Type B pancreatic cell (in vitro differentiated cells): Measurements from ENCODE around the gene SPATA2. TPM values are rescaled to one million over a fixed set of nuclear protein-coding genes. Genes with fewer than 3 reads are reported as not detected.

Source experiments
- DNase-seq: peaks from one replicate; pipeline ENCODE4 v3.0.0; 2021; ENCODE audit warnings: mixed read lengths; ENCODE audit not compliant: unreplicated experiment; ENCODE audit errors: extremely low spot score
- H3K27ac Mint-ChIP-seq: 2 replicates; pipeline ENCODE4 v1.8.0; 2021; ENCODE audit warnings: mild to moderate bottlenecking, mixed read lengths
- H3K27me3 Mint-ChIP-seq: 2 replicates; pipeline ENCODE4 v1.8.0; 2021; ENCODE audit warnings: mixed read lengths
- H3K36me3 Mint-ChIP-seq: 2 replicates; pipeline ENCODE4 v1.8.0; 2021; ENCODE audit warnings: mixed read lengths
- H3K4me1 Mint-ChIP-seq: one replicate; pipeline ENCODE4 v1.8.0; 2021; ENCODE audit warnings: mixed read lengths; ENCODE audit not compliant: unreplicated experiment
- H3K4me3 Mint-ChIP-seq: 2 replicates; pipeline ENCODE4 v1.8.0; 2021; ENCODE audit warnings: mild to moderate bottlenecking, mixed read lengths
- H3K9me3 Mint-ChIP-seq: 2 replicates; pipeline ENCODE4 v1.8.0; 2021; ENCODE audit warnings: mixed read lengths
- total RNA-seq: library from RNA; stranded (reverse); gene quantifications from 2 replicates; pipeline ENCODE4 v1.2.1, GENCODE V29; 2021; ENCODE audit warnings: low replicate concordance
- TF ChIP-seq, protein P1 (sequence below): fragments of 200-600 bp; sonication (generic); conservative IDR thresholded peaks from 2 replicates; pipeline ENCODE4 v1.5.0; 2021; ENCODE audit warnings: antibody characterized with exemption, mild to moderate bottlenecking

SPATA2 gene
- total RNA-seq, 1 donor from 2014 or later, result 9.2 TPM

DNA sequence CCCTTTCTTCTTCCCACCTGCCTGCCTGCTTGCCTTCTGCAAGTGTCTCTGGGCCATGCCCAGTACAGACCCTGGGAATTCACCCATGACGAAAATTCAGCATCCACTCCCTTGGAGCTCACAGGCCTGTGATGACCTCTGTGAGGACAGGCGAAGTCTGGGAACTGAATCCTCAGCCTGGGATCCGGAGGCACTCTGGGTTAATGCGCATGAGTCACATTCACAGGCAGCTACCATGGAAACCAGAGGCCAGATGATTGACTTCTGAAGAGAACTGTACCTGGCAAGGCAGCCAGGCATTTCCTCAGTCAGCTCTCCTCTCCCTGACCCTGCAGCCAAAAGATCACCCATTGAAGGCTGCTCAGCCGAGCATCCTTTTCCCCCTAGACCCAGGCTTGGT, 61.7 kb downstream of the SPATA2 start:
- H3K27ac Mint-ChIP-seq, result peak overlapping the region; percentile 81
- DNase-seq, result no peak
- H3K4me3 Mint-ChIP-seq, result no peak overlapping the region
- peaks cover 17% of the 10 kb centered on the region for H3K36me3 Mint-ChIP-seq
- H3K9me3 Mint-ChIP-seq, result no peaks in the 10 kb centered on the region
- TF ChIP-seq, protein P1, sequence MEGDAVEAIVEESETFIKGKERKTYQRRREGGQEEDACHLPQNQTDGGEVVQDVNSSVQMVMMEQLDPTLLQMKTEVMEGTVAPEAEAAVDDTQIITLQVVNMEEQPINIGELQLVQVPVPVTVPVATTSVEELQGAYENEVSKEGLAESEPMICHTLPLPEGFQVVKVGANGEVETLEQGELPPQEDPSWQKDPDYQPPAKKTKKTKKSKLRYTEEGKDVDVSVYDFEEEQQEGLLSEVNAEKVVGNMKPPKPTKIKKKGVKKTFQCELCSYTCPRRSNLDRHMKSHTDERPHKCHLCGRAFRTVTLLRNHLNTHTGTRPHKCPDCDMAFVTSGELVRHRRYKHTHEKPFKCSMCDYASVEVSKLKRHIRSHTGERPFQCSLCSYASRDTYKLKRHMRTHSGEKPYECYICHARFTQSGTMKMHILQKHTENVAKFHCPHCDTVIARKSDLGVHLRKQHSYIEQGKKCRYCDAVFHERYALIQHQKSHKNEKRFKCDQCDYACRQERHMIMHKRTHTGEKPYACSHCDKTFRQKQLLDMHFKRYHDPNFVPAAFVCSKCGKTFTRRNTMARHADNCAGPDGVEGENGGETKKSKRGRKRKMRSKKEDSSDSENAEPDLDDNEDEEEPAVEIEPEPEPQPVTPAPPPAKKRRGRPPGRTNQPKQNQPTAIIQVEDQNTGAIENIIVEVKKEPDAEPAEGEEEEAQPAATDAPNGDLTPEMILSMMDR, result no peak
- H3K4me1 Mint-ChIP-seq, result peaks cover 32% of the 10 kb centered on the region
- no peaks in the 10 kb centered on the region for H3K27me3 Mint-ChIP-seq

Other genes starting within 250 kb of the SPATA2 start
- gene B4GALT5, start 201.7 kb downstream of the SPATA2 start, total RNA-seq, result 47.9 and 49.7 TPM in 2 replicates
- gene SLC9A8, start 102.7 kb downstream of the SPATA2 start, total RNA-seq, result 8.6 and 9.4 TPM in 2 replicates
- gene RNF114, start 20.9 kb upstream of the SPATA2 start, total RNA-seq, result 62.9 and 72.1 TPM in 2 replicates
- 12.1 and 30.8 TPM in 2 replicates for gene SNAI1, start 67.5 kb upstream of the SPATA2 start, total RNA-seq
- gene UBE2V1, start 197.6 kb upstream of the SPATA2 start, total RNA-seq, result 90.5 and 117 TPM in 2 replicates
- gene PEDS1, start 238.2 kb upstream of the SPATA2 start, total RNA-seq, result 29.9 and 42.9 TPM in 2 replicates